BLaER1 treated with 17β-estradiol and CSF1 and Interleukin-3, amounts not matched to agents 10 nM and 100 nM (cell line): ENCODE measurements around the gene DISC1.

Experiments
- H3K27ac ChIP-seq, 11 experiments: shearing (Covaris generic); formaldehyde crosslinking; 2 replicates each; pipeline ENCODE4 v1.8.1; 2022
- H3K27me3 ChIP-seq, 11 experiments: shearing (Covaris generic); formaldehyde crosslinking; 2 replicates each; pipeline ENCODE4 v1.8.1; 2022
- H3K36me3 ChIP-seq, 11 experiments: shearing (Covaris generic); formaldehyde crosslinking; 2 replicates each; pipeline ENCODE4 v1.8.1; 2022
- H3K4me1 ChIP-seq, 10 experiments: shearing (Covaris generic); formaldehyde crosslinking; 2 replicates each; pipeline ENCODE4 v1.8.1; 2022
- H3K4me2 ChIP-seq, 11 experiments: shearing (Covaris generic); formaldehyde crosslinking; 2 replicates each; pipeline ENCODE4 v1.8.1; 2022
- H3K4me3 ChIP-seq, 10 experiments: shearing (Covaris generic); formaldehyde crosslinking; 2 replicates each; pipeline ENCODE4 v1.8.1; 2022
- H3K9ac ChIP-seq, 11 experiments: shearing (Covaris generic); formaldehyde crosslinking; 2 replicates each; pipeline ENCODE4 v1.8.1; 2022
- H3K9me3 ChIP-seq, 11 experiments: shearing (Covaris generic); formaldehyde crosslinking; replicated peaks in 1 of 11; 2 replicates each; pipeline ENCODE4 v1.8.1; 2022
- H4K20me1 ChIP-seq, 11 experiments: shearing (Covaris generic); formaldehyde crosslinking; 2 replicates each; pipeline ENCODE4 v1.8.1; 2022
- Cebpa-rat ChIP-seq, 11 experiments: shearing (Covaris generic); IDR thresholded peaks; 2 replicates each; pipeline ENCODE4 v1.8.1; 2022

The DISC1 gene

GRCh38 chr1:231862611-231863010 lies 236.0 kb downstream of the DISC1 start:
- Histone ChIP-seq H3K4me3 (no peak overlapping the region), H3K4me1 (peaks cover 0 to 14% (median 4%) of the 10 kb centered on the region in 10 experiments; a peak in 5 of 20 replicates), H3K27me3 (no peaks in the 10 kb centered on the region), H3K36me3 (peaks cover 0 to 20% (median 0%) of the 10 kb centered on the region in 11 experiments; a peak in 3 of 22 replicates), H4K20me1 (peaks cover 0 to 3% (median 0%) of the 10 kb centered on the region in 11 experiments; a peak in 2 of 22 replicates), H3K27ac (no peak overlapping the region), H3K9ac (no peak overlapping the region), H3K4me2 (no peak overlapping the region), H3K9me3 (no peaks in the 10 kb centered on the region)
- no peak for TF ChIP-seq Cebpa-rat (IDR thresholded peaks at IDR 0.05)

- H4K20me1 ChIP-seq = peaks cover 0 to 3% (median 0%) of the 10 kb centered on the region in 11 experiments; a peak in 2 of 22 replicates
- H3K4me1 ChIP-seq = peaks cover 6 to 34% (median 12%) of the 10 kb centered on the region in 10 experiments; a peak in 14 of 20 replicates
- H3K9ac ChIP-seq = peak overlapping the region in 1 of 11 experiments; percentile 47; a peak in 1 of 22 replicates
- no peaks in the 10 kb centered on the region for H3K27me3 ChIP-seq
- H3K4me3 ChIP-seq = no peak overlapping the region
- H3K27ac ChIP-seq = no peak overlapping the region
- TF ChIP-seq Cebpa-rat (IDR thresholded peaks at IDR 0.05) = no peak
- H3K4me2 ChIP-seq = peak overlapping the region in 2 of 11 experiments; percentile 13 to 23; a peak in 1 of 22 replicates
- peaks cover 0 to 7% (median 0%) of the 10 kb centered on the region in 11 experiments; a peak in 2 of 22 replicates for H3K36me3 ChIP-seq
- no peaks in the 10 kb centered on the region for H3K9me3 ChIP-seq
Measured at GRCh38 chr1:231865331-231865730, 238.7 kb downstream of the DISC1 start.

- Histone ChIP-seq H3K9me3 (no peaks in the 10 kb centered on the region), H3K4me2 (no peak overlapping the region), H3K36me3 (peaks cover 0 to 9% (median 0%) of the 10 kb centered on the region in 11 experiments; a peak in 2 of 22 replicates), H3K27me3 (no peaks in the 10 kb centered on the region), H3K4me3 (no peak overlapping the region), H3K9ac (0 out of 22 replicates have a peak overlapping the region, but pooled peaks of 1 of the 11 experiments have one; percentile 27), H3K4me1 (peaks cover 12 to 34% (median 18%) of the 10 kb centered on the region in 10 experiments), H3K27ac (no peak overlapping the region), H4K20me1 (peaks cover 0 to 3% (median 0%) of the 10 kb centered on the region in 11 experiments; a peak in 2 of 22 replicates)
- no peak for TF ChIP-seq Cebpa-rat (IDR thresholded peaks at IDR 0.05)
Measured at GRCh38 chr1:231866392-231867331, 240.1 kb downstream of the DISC1 start.

GRCh38 chr1:231867607-231868006 lies 241.0 kb downstream of the DISC1 start:
- Histone ChIP-seq H3K36me3 (peaks cover 0 to 19% (median 0%) of the 10 kb centered on the region in 11 experiments; a peak in 3 of 22 replicates), H3K4me2 (peak overlapping the region in 1 of 11 experiments; percentile 12; a peak in 1 of 22 replicates), H3K27ac (no peak overlapping the region), H3K4me1 (peaks cover 18 to 35% (median 25%) of the 10 kb centered on the region in 10 experiments), H3K4me3 (no peak overlapping the region), H4K20me1 (peaks cover 0 to 3% (median 0%) of the 10 kb centered on the region in 11 experiments; a peak in 1 of 22 replicates), H3K27me3 (no peaks in the 10 kb centered on the region), H3K9me3 (no peaks in the 10 kb centered on the region), H3K9ac (no peak overlapping the region)
- TF ChIP-seq Cebpa-rat (IDR thresholded peaks at IDR 0.05) = no peak

- Histone ChIP-seq H3K4me2 (peak overlapping the region in 10 of 11 experiments; percentile 0 to 72 (median 23); a peak in 9 of 22 replicates), H3K36me3 (peaks cover 0 to 27% (median 0%) of the 10 kb centered on the region in 11 experiments; a peak in 8 of 22 replicates), H3K9ac (no peak overlapping the region), H3K27me3 (no peaks in the 10 kb centered on the region), H3K27ac (peak overlapping the region in 1 of 11 experiments; percentile 3; a peak in 1 of 22 replicates), H4K20me1 (peaks cover 0 to 3% (median 0%) of the 10 kb centered on the region in 11 experiments; a peak in 1 of 22 replicates), H3K4me3 (no peak overlapping the region), H3K9me3 (peaks cover 0 to 6% (median 0%) of the 10 kb centered on the region in 11 experiments; a peak in 2 of 22 replicates), H3K4me1 (peaks cover 18 to 35% (median 25%) of the 10 kb centered on the region in 10 experiments)
- no peak for TF ChIP-seq Cebpa-rat (IDR thresholded peaks at IDR 0.05)
Measured at GRCh38 chr1:231869364-231869763, 242.8 kb downstream of the DISC1 start.

GRCh38 chr1:231871471-231871870 lies 244.9 kb downstream of the DISC1 start:
- Histone ChIP-seq H3K4me2 (peak overlapping the region in 10 of 11 experiments; percentile 21 to 57 (median 52); a peak in 16 of 22 replicates), H3K4me3 (no peak overlapping the region), H3K27ac (no peak overlapping the region), H3K36me3 (peaks cover 0 to 48% (median 7%) of the 10 kb centered on the region in 11 experiments; a peak in 12 of 22 replicates), H3K9ac (no peak overlapping the region), H3K4me1 (peaks cover 13 to 25% (median 21%) of the 10 kb centered on the region in 10 experiments), H4K20me1 (no peaks in the 10 kb centered on the region; a peak in 1 of 22 replicates), H3K27me3 (no peaks in the 10 kb centered on the region), H3K9me3 (peaks cover 13 to 26% (median 18%) of the 10 kb centered on the region in 11 experiments; a peak in 20 of 22 replicates)
- TF ChIP-seq Cebpa-rat (IDR thresholded peaks at IDR 0.05) = no peak

- no peak overlapping the region for H3K27ac ChIP-seq
- no peak for TF ChIP-seq Cebpa-rat (IDR thresholded peaks at IDR 0.05)
- peak overlapping the region in 10 of 11 experiments; percentile 21 to 57 (median 52); a peak in 15 of 22 replicates for H3K4me2 ChIP-seq
- H3K4me3 ChIP-seq = no peak overlapping the region
- no peaks in the 10 kb centered on the region for H3K27me3 ChIP-seq
- peaks cover 0 to 52% (median 7%) of the 10 kb centered on the region in 11 experiments; a peak in 12 of 22 replicates for H3K36me3 ChIP-seq
- no peaks in the 10 kb centered on the region; a peak in 1 of 22 replicates for H4K20me1 ChIP-seq
- H3K4me1 ChIP-seq = peaks cover 13 to 25% (median 21%) of the 10 kb centered on the region in 10 experiments
- H3K9ac ChIP-seq = no peak overlapping the region
- peaks cover 13 to 29% (median 19%) of the 10 kb centered on the region in 11 experiments; a peak in 20 of 22 replicates for H3K9me3 ChIP-seq
Measured at GRCh38 chr1:231871878-231872277, 245.3 kb downstream of the DISC1 start.

- H3K36me3 ChIP-seq = peaks cover 0 to 55% (median 7%) of the 10 kb centered on the region in 11 experiments; a peak in 12 of 22 replicates
- no peak overlapping the region for H3K4me3 ChIP-seq
- H3K4me2 ChIP-seq = peak overlapping the region in 4 of 11 experiments; percentile 53 to 57 (median 54); a peak in 4 of 22 replicates
- no peak overlapping the region for H3K27ac ChIP-seq
- H4K20me1 ChIP-seq = no peaks in the 10 kb centered on the region; a peak in 1 of 22 replicates
- H3K9me3 ChIP-seq = peaks cover 13 to 29% (median 19%) of the 10 kb centered on the region in 11 experiments; a peak in 20 of 22 replicates
- no peaks in the 10 kb centered on the region for H3K27me3 ChIP-seq
- H3K4me1 ChIP-seq = peaks cover 13 to 25% (median 21%) of the 10 kb centered on the region in 10 experiments
- TF ChIP-seq Cebpa-rat (IDR thresholded peaks at IDR 0.05) = no peak
- H3K9ac ChIP-seq = no peak overlapping the region
Measured at GRCh38 chr1:231872461-231872910, 245.9 kb downstream of the DISC1 start.
